Bronchial epithelial cell (primary cell): ENCODE measurements around the gene MYH13. TPM values are rescaled to one million over a fixed set of nuclear protein-coding genes. Genes with fewer than 3 reads are reported as not detected.

Experiments used
- DNase-seq: peaks from one replicate; pipeline ENCODE4 v3.0.0-alpha.2; 2010; ENCODE audit warnings: low read depth
- FAIRE-seq: peaks from 2 replicates; lab custom pipeline; 2011; peaks lifted over from hg19 to GRCh38; lab: Jason Lieb, UNC
- H3K27me3 ChIP-seq: 2 replicates; pipeline ENCODE4 v1.5.1; 2011; ENCODE audit warnings: low read length; ENCODE audit not compliant: control insufficient read depth, insufficient read depth
- H3K36me3 ChIP-seq: 2 replicates; pipeline ENCODE4 v1.5.1; 2011; ENCODE audit warnings: low read length; ENCODE audit not compliant: control insufficient read depth, insufficient read depth
- H3K4me3 ChIP-seq: 2 replicates; pipeline ENCODE4 v1.5.1; 2011; ENCODE audit warnings: mild to moderate bottlenecking, low read depth, low read length, control low read depth
- CTCF ChIP-seq: IDR thresholded peaks from 2 replicates; pipeline ENCODE4 v1.5.1; 2011; ENCODE audit warnings: mild to moderate bottlenecking, moderate library complexity, low read length, control low read depth, inconsistent platforms; ENCODE audit not compliant: insufficient read depth, severe bottlenecking
- total RNA-seq: library from RNA; depleted of rRNA; stranded (reverse); fragments of >200 nt; gene quantifications from 2 replicates; pipeline ENCODE4 v1.2.1, GENCODE V29; 2014

MYH13 gene
- total RNA-seq, 1 donor from 2014 or later = not detected

GRCh38 chr17:10323812-10324610, 48.8 kb downstream of the MYH13 start:
- DNase-seq (no peak), FAIRE-seq (no peak)
- H3K36me3 ChIP-seq = no peaks in the 10 kb centered on the region
- no peaks in the 10 kb centered on the region for H3K27me3 ChIP-seq
- no peak for TF ChIP-seq CTCF
- no peak overlapping the region for H3K4me3 ChIP-seq

GRCh38 chr17:10318535-10318934, 54.3 kb downstream of the MYH13 start:
- FAIRE-seq (peak; percentile 62), DNase-seq (no peak)
- Histone ChIP-seq H3K36me3 (no peaks in the 10 kb centered on the region), H3K4me3 (no peak overlapping the region), H3K27me3 (no peaks in the 10 kb centered on the region)
- TF ChIP-seq CTCF = no peak

- TF ChIP-seq CTCF = no peak
- FAIRE-seq = no peak
- Histone ChIP-seq H3K36me3 (no peaks in the 10 kb centered on the region), H3K27me3 (no peaks in the 10 kb centered on the region), H3K4me3 (no peak overlapping the region)
- no peak for DNase-seq
These were observed 55.3 kb downstream of the MYH13 start for GRCh38 chr17:10317543-10317834.

GRCh38 chr17:10316801-10317542, 55.8 kb downstream of the MYH13 start:
- H3K27me3 ChIP-seq = no peaks in the 10 kb centered on the region
- FAIRE-seq (no peak), DNase-seq (no peak)
- no peaks in the 10 kb centered on the region for H3K36me3 ChIP-seq
- peak; percentile 16 for TF ChIP-seq CTCF
- no peak overlapping the region for H3K4me3 ChIP-seq

DNA sequence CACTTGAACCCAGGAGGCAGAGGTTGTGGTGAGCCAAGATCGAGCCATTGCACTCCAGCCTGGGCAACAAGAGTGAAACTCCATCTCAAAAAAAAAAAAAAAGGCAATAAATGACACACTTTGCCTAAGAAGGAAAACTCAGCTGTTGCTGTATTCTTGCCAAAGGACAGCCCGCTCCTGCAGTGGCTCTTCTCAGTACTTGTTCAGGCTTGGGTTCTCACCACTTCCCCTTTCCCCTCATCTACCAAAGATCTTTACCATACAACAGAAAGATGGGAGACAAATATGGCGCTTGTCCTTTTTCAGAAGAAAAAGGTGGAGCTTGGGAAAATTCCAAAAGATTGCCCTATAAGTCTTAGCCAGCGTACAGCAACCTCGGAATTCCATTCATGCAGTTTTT, 58.5 kb downstream of the MYH13 start:
- no peak for FAIRE-seq
- no peak for TF ChIP-seq CTCF
- H3K4me3 ChIP-seq = no peak overlapping the region
- no peaks in the 10 kb centered on the region for H3K27me3 ChIP-seq
- H3K36me3 ChIP-seq = no peaks in the 10 kb centered on the region
- no peak for DNase-seq
